Measurements from ENCODE around the gene LAD1. TPM values are rescaled to one million over a fixed set of nuclear protein-coding genes. Genes with fewer than 3 reads are reported as not detected.

Gene LAD1
- total and polyA plus RNA-seq, 2 of the 4 experiments (the other 2 are of a cell fraction): under 0.01 to 0.07 TPM

- in situ Hi-C loops (cut with MboI; ENCODE audit: low sequenced_read_pairs): no loop called here
- H3K4me3 ChIP-seq (ENCODE audit: insufficient read depth, low read depth, low read length): no peak overlapping the region
Observed at GRCh38 chr1:201422436-201423030, 23.4 kb upstream of the LAD1 start.

More at GRCh38 chr1:201422436-201423030, 23.4 kb upstream of the LAD1 start:
- Histone ChIP-seq H3K23ac (ENCODE audit: low read depth, low read length) (no peak overlapping the region), H2AFZ (replicated peaks; ENCODE audit: low read length, poor library complexity) (no peak overlapping the region), H2AK9ac (replicated peaks; ENCODE audit: low read depth, low read length, poor library complexity) (no peak overlapping the region), H4K91ac (ENCODE audit: insufficient read depth, low read depth, low read length) (no peak overlapping the region), H3K79me1 (ENCODE audit: low read depth in 1 of 2, low read length in 2 of 2) (no peaks in the 10 kb centered on the region), H2BK120ac (ENCODE audit: low read depth, low read length) (no peak overlapping the region), H3K9me1 (ENCODE audit: insufficient read depth, low read length) (no peaks in the 10 kb centered on the region; the same call in 1 of the 2 replicates), H3K4ac (ENCODE audit: low read depth, low read length) (no peak overlapping the region), H3K27me3 (ENCODE audit: control insufficient read depth, insufficient read depth, low read length) (peaks cover 37% of the 10 kb centered on the region), H3K14ac (replicated peaks; ENCODE audit: low read depth, low read length) (no peak overlapping the region), H4K8ac (ENCODE audit: low read depth in 2 of 2, low read length in 2 of 2) (no peak overlapping the region), H2AK5ac (ENCODE audit: low read depth, low read length) (no peak overlapping the region), H3K18ac (ENCODE audit: low read depth, low read length) (no peak overlapping the region), H3K36me3 (ENCODE audit: control insufficient read depth, insufficient read depth, low read length) (no peaks in the 10 kb centered on the region), H3K9me3 (ENCODE audit: control insufficient read depth, insufficient read depth, low read length) (peaks cover 5% of the 10 kb centered on the region), H3K56ac (ENCODE audit: extremely low read depth, insufficient read depth, low read length) (no peak overlapping the region), H2BK5ac (ENCODE audit: low read depth, low read length, poor library complexity, severe bottlenecking) (no peak overlapping the region), H2BK15ac (ENCODE audit: low read depth, low read length) (no peak overlapping the region), H2BK20ac (ENCODE audit: low read depth, low read length) (no peak overlapping the region), H3K9ac (ENCODE audit: low read depth, low read length) (no peak overlapping the region), H4K20me1 (ENCODE audit: insufficient read depth, low read length) (no peaks in the 10 kb centered on the region), H3K27ac (ENCODE audit: insufficient read depth, low read length) (no peak overlapping the region), H4K5ac (ENCODE audit: low read depth, low read length) (no peak overlapping the region), H3K4me2 (ENCODE audit: low read depth, low read length) (no peak overlapping the region), H3K4me1 (ENCODE audit: control insufficient read depth, insufficient read depth, low read length) (no peaks in the 10 kb centered on the region)
- DNase-seq: no peak
- no TSS peak for BruUV-seq (replicated peaks)
- dilution Hi-C loops (cut with HindIII; ENCODE audit: low sequenced_read_pairs, unreplicated experiment) (no loop called here), intact Hi-C loops (cut with micrococcal nuclease) (no loop called here)
- no peak for ATAC-seq (ENCODE audit: low read depth)
- WGBS, 2 experiments (ENCODE audit: extremely low coverage in 2 of 2, insufficient read length in 1 of 2): 55% methylated on average over 2 of the region's 6 CpGs; no CpG with 5 or more reads in 1 of the 2 experiments
- ChIA-PET CTCF (no interaction called here), POLR2A (ENCODE audit: unreplicated experiment) (no interaction called here)
- TF ChIP-seq CHD1 (IDR thresholded peaks at IDR 0.05; ENCODE audit: low read depth, low read length): no peak
- no peak for TF ChIP-seq MXI1 (IDR thresholded peaks at IDR 0.05; ENCODE audit: borderline replicate concordance, low read depth, low read length)
- TF ChIP-seq RAD21 (IDR thresholded peaks at IDR 0.05; ENCODE audit: low read length): no peak
- TF ChIP-seq ELK1 (IDR thresholded peaks at IDR 0.05; ENCODE audit: borderline replicate concordance, low read depth, low read length): no peak
- TF ChIP-seq FOS (IDR thresholded peaks at IDR 0.05; ENCODE audit: low read depth, low read length): no peak
